MV-4-11 (cell line): ENCODE measurements around the gene EPS8L3.

Experiments
- DNase-seq: peaks from one replicate; lab custom pipeline; 2025; lab: John Stamatoyannopoulos, UW

Gene EPS8L3

GRCh38 chr1:109780982-109781381 is 17.3 kb upstream of the EPS8L3 start:
- no peak for DNase-seq

GRCh38 chr1:109777980-109778625 is 14.4 kb upstream of the EPS8L3 start:
- DNase-seq: no peak

- DNase-seq: no peak
Measured at GRCh38 chr1:109777436-109777835, 13.7 kb upstream of the EPS8L3 start.

GRCh38 chr1:109776911-109777310 is 13.2 kb upstream of the EPS8L3 start:
- peak; percentile 53 for DNase-seq

GRCh38 chr1:109776206-109776835 is 12.6 kb upstream of the EPS8L3 start:
- DNase-seq: no peak

GRCh38 chr1:109775398-109775797 is 11.7 kb upstream of the EPS8L3 start:
- no peak for DNase-seq

- no peak for DNase-seq
Measured at GRCh38 chr1:109773900-109774485, 10.3 kb upstream of the EPS8L3 start.

- DNase-seq: peak; percentile 83
Measured at GRCh38 chr1:109773203-109773899, 9.6 kb upstream of the EPS8L3 start.

- no peak for DNase-seq
Measured at GRCh38 chr1:109772658-109773202, 9.0 kb upstream of the EPS8L3 start.

GRCh38 chr1:109771712-109772657 is 8.3 kb upstream of the EPS8L3 start:
- DNase-seq: no peak

- no peak for DNase-seq
Measured at GRCh38 chr1:109770331-109771095, 6.8 kb upstream of the EPS8L3 start.

GRCh38 chr1:109769330-109770078 is 5.8 kb upstream of the EPS8L3 start:
- no peak for DNase-seq

- no peak for DNase-seq
Measured at GRCh38 chr1:109768820-109769219, 5.1 kb upstream of the EPS8L3 start.

- DNase-seq: no peak
Measured at GRCh38 chr1:109768335-109768650, 4.6 kb upstream of the EPS8L3 start.

- no peak for DNase-seq
Measured at GRCh38 chr1:109767637-109768334, 4.1 kb upstream of the EPS8L3 start.

- DNase-seq: peak; percentile 50
Measured at GRCh38 chr1:109766991-109767636, 3.4 kb upstream of the EPS8L3 start.

- no peak for DNase-seq
Measured at GRCh38 chr1:109765896-109766615, 2.3 kb upstream of the EPS8L3 start.

GRCh38 chr1:109765483-109765815 is 1.7 kb upstream of the EPS8L3 start:
- DNase-seq: no peak
